Measurements from ENCODE around the gene SLC25A38. TPM values are rescaled to one million over a fixed set of nuclear protein-coding genes. Genes with fewer than 3 reads are reported as not detected.

The SLC25A38 gene
- polyA plus RNA-seq, 1 donor (not counting 4 experiments of a cell fraction or from before 2014, with no cell fraction given) = 40.2 TPM

DNA sequence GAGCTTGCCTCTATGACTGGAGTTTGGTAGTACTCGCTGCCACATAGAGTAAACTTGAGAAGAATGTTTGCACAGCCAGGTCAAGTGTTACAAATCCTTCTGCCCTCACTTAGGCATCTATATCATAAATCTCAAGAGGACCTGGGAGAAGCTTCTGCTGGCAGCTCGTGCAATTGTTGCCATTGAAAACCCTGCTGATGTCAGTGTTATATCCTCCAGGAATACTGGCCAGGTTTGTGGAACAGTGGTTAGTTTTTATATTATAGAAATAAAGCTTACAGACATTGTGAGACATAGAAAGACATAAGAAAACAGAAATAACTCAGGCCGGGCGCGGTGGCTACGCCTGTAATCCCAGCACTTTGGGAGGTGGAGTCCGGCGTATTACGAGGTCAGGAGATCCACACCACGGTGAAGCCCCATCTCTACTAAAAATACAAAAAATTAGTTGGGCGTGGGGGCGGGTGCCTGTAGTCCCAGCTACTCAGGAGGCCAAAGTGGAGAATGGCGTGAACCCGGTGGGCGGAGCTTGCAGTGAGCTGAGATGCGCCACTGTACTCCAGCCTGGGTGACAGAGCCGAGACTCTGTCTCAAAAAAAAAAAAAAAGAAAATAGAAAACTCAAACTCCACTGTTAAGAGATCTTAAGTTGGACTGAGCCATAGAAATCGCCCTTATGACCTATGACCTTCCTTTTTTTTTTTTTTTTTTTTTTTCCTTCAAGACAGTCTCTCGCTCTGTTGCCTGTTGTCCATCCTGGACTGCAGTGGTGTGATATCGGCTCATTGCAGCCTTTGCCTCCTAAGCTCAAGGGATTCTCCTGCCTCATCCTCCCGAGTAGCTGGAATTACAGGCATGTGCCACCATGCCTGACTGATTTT lies 25.6 kb downstream of the SLC25A38 start:
- Histone ChIP-seq H3K4me3 (ENCODE audit: control insufficient read depth in 2 of 3, extremely low read depth in 1 of 3, insufficient read depth in 2 of 3, low read depth in 1 of 3, low read length in 3 of 3) (peak overlapping the region; percentile 73 to 100 (median 99)), H3K79me2 (ENCODE audit: control insufficient read depth, insufficient read depth, low read length) (peaks cover 41% of the 10 kb centered on the region), H4K20me1 (ENCODE audit: control insufficient read depth, extremely low read depth, insufficient read depth, low read length) (peaks cover 31% of the 10 kb centered on the region), H3K9ac (ENCODE audit: control insufficient read depth, extremely low read depth, insufficient read depth, low read length) (peak overlapping the region; percentile 89), H3K9me3 (ENCODE audit: control insufficient read depth, low read depth, low read length) (no peaks in the 10 kb centered on the region), H3K27me3 (ENCODE audit: control insufficient read depth, extremely low read depth, insufficient read depth, low read length) (no peaks in the 10 kb centered on the region), H3K4me2 (ENCODE audit: control insufficient read depth, extremely low read depth, insufficient read depth, low read depth, low read length) (peak overlapping the region; percentile 99), H3K9me1 (ENCODE audit: control insufficient read depth, extremely low read depth, insufficient read depth, low read length) (no peaks in the 10 kb centered on the region), H3K27ac (ENCODE audit: control insufficient read depth, insufficient read depth, low read length) (peak overlapping the region; percentile 95), H3K36me3 (ENCODE audit: control insufficient read depth in 2 of 2, extremely low read depth in 1 of 2, insufficient read depth in 2 of 2, low read length in 2 of 2) (peaks cover 27 to 51% of the 10 kb centered on the region in 2 experiments), H2AFZ (ENCODE audit: control insufficient read depth, low read length) (no peak overlapping the region), H3K4me1 (ENCODE audit: control insufficient read depth, extremely low read depth, insufficient read depth, low read length) (peaks cover 35% of the 10 kb centered on the region)
- FAIRE-seq = no peak
- TF ChIP-seq CTCF (optimal IDR thresholded peaks at IDR 0.05 in 1 of 3, IDR thresholded peaks at IDR 0.05 in 1 of 3, conservative IDR thresholded peaks at IDR 0.05 in 1 of 3; ENCODE audit: extremely low read depth in 1 of 3, insufficient read depth in 2 of 3, low read length in 3 of 3) = no peak
- TF ChIP-seq EZH2 (IDR thresholded peaks at IDR 0.05; ENCODE audit: low read length) = no peak
- DNase-seq (ENCODE audit: low read depth, low spot score) = no peak
- dilution Hi-C loops (cut with MboI; ENCODE audit: extremely low pct_ligation_motif_present, low sequenced_read_pairs) = no loop called here

DNA sequence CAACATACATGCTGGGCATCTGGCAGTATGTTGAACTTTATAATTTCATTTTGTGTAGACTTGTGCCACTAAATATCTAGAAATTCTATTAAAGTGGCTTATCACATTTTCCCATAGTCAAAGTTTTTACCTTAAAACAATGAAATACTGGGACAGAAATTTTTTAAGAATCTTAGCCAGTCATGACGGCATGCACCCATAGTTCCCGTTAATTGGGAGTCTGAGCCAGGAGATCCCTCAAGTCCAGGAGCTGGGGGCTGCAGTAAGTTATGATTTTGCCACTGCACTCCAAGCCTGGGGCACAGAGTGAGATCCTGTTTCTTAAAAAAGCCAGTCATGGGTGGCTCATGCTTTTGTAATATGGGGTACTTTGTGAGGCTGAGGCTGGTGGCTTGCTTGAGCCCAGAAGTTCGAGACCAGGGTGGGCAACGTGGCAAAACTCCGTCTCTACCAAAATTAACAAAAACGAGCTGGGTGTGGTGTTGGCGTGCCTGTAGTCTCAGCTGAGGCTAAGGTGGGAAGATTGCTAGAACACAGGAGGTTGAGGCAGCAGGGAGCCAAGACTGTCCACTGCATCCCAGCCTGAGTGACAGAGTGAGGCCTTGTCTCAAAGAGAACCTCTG lies 26.5 kb downstream of the SLC25A38 start:
- FAIRE-seq (no peak), DNase-seq (ENCODE audit: low read depth, low spot score) (no peak)
- Histone ChIP-seq H3K4me1 (ENCODE audit: control insufficient read depth, extremely low read depth, insufficient read depth, low read length) (peaks cover 35% of the 10 kb centered on the region), H3K27ac (ENCODE audit: control insufficient read depth, insufficient read depth, low read length) (peak overlapping the region; percentile 28), H2AFZ (ENCODE audit: control insufficient read depth, low read length) (no peak overlapping the region), H3K4me2 (ENCODE audit: control insufficient read depth, extremely low read depth, insufficient read depth, low read depth, low read length) (peak overlapping the region; percentile 99), H4K20me1 (ENCODE audit: control insufficient read depth, extremely low read depth, insufficient read depth, low read length) (peaks cover 32% of the 10 kb centered on the region), H3K79me2 (ENCODE audit: control insufficient read depth, insufficient read depth, low read length) (peaks cover 41% of the 10 kb centered on the region), H3K4me3 (ENCODE audit: control insufficient read depth in 2 of 3, extremely low read depth in 1 of 3, insufficient read depth in 2 of 3, low read depth in 1 of 3, low read length in 3 of 3) (peak overlapping the region in 2 of 3 experiments; percentile 24 to 40), H3K9ac (ENCODE audit: control insufficient read depth, extremely low read depth, insufficient read depth, low read length) (peak overlapping the region; percentile 89), H3K36me3 (ENCODE audit: control insufficient read depth in 2 of 2, extremely low read depth in 1 of 2, insufficient read depth in 2 of 2, low read length in 2 of 2) (peaks cover 27 to 54% of the 10 kb centered on the region in 2 experiments), H3K27me3 (ENCODE audit: control insufficient read depth, extremely low read depth, insufficient read depth, low read length) (no peaks in the 10 kb centered on the region), H3K9me1 (ENCODE audit: control insufficient read depth, extremely low read depth, insufficient read depth, low read length) (no peaks in the 10 kb centered on the region), H3K9me3 (ENCODE audit: control insufficient read depth, low read depth, low read length) (no peaks in the 10 kb centered on the region)
- dilution Hi-C loops (cut with MboI; ENCODE audit: extremely low pct_ligation_motif_present, low sequenced_read_pairs) = no loop called here
- no peak for TF ChIP-seq EZH2 (IDR thresholded peaks at IDR 0.05; ENCODE audit: low read length)
- TF ChIP-seq CTCF (optimal IDR thresholded peaks at IDR 0.05 in 1 of 3, IDR thresholded peaks at IDR 0.05 in 1 of 3, conservative IDR thresholded peaks at IDR 0.05 in 1 of 3; ENCODE audit: extremely low read depth in 1 of 3, insufficient read depth in 2 of 3, low read length in 3 of 3) = no peak
